Astrocyte of the spinal cord (primary cell): ENCODE data around the gene KRT23.

Experiments
- DNase-seq: peaks from one replicate; pipeline ENCODE4 v3.0.0; 2011; ENCODE audit warnings: low read depth, low spot score
- H3K4me3 ChIP-seq: 2 replicates; pipeline ENCODE4 v1.5.1; 2011; ENCODE audit warnings: low read depth, mild to moderate bottlenecking, low read length, moderate library complexity
- in situ Hi-C: cut with HindIII; loops from 2 replicates; pipeline ENCODE4 v1.10.0; 2017; ENCODE audit warnings: low sequenced_read_pairs
- TF ChIP-seq, protein P1 (sequence below): IDR thresholded peaks from 2 replicates; pipeline ENCODE4 v1.5.1; 2012; ENCODE audit warnings: low read depth, mild to moderate bottlenecking, low read length, inconsistent platforms

Gene KRT23

GRCh38 chr17:40900809-40901356, 36.6 kb downstream of the KRT23 start:
- DNase-seq = no peak
- TF ChIP-seq, protein P1, sequence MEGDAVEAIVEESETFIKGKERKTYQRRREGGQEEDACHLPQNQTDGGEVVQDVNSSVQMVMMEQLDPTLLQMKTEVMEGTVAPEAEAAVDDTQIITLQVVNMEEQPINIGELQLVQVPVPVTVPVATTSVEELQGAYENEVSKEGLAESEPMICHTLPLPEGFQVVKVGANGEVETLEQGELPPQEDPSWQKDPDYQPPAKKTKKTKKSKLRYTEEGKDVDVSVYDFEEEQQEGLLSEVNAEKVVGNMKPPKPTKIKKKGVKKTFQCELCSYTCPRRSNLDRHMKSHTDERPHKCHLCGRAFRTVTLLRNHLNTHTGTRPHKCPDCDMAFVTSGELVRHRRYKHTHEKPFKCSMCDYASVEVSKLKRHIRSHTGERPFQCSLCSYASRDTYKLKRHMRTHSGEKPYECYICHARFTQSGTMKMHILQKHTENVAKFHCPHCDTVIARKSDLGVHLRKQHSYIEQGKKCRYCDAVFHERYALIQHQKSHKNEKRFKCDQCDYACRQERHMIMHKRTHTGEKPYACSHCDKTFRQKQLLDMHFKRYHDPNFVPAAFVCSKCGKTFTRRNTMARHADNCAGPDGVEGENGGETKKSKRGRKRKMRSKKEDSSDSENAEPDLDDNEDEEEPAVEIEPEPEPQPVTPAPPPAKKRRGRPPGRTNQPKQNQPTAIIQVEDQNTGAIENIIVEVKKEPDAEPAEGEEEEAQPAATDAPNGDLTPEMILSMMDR = no peak
- no peak overlapping the region for H3K4me3 ChIP-seq
- in situ Hi-C loops = no loop called here

GRCh38 chr17:40896916-40897455, 40.5 kb downstream of the KRT23 start:
- no peak for DNase-seq
- TF ChIP-seq, protein P1 = no peak
- in situ Hi-C loops = no loop called here
- no peak overlapping the region for H3K4me3 ChIP-seq

GRCh38 chr17:40895106-40895730, 42.2 kb downstream of the KRT23 start:
- no peak for DNase-seq
- TF ChIP-seq, protein P1 = no peak
- no peak overlapping the region for H3K4me3 ChIP-seq
- in situ Hi-C loops = no loop called here

- TF ChIP-seq, protein P1 = no peak
- H3K4me3 ChIP-seq = no peak overlapping the region
- no peak for DNase-seq
- in situ Hi-C loops = no loop called here
These were observed 49.2 kb downstream of the KRT23 start for GRCh38 chr17:40888196-40888720.

DNA sequence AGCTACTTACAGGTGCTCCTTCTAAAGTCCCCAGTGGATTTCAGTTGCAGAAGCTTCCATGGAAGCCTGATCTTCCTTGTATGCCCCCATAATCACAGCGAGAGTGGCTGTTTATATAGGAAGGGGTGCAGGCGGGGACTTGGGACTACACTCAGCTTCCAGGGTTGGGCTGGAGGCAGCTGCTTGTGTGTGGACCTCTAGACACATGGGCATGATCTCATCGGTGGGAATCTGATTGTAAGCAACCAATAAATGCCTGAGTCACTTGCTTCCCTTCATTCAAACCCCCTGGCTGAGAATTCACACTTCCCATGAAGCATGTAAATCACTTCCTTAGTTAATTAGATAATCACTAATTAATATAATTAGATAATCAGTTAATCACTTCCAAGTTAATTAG, 51.4 kb downstream of the KRT23 start:
- DNase-seq = no peak
- in situ Hi-C loops = no loop called here
- TF ChIP-seq, protein P1 = no peak
- H3K4me3 ChIP-seq = no peak overlapping the region

GRCh38 chr17:40884708-40885512, 52.5 kb downstream of the KRT23 start, which contains the start of gene KRT20:
KRT20 (minus strand) TSS chr17:40885242; CDS start chr17:40885185, 57 bp downstream.
- DNase-seq = no peak
- in situ Hi-C loops = no loop called here

More at GRCh38 chr17:40884708-40885512, 52.5 kb downstream of the KRT23 start, which contains the start of gene KRT20:
- H3K4me3 ChIP-seq = no peak within 1 kb of the TSS
- TF ChIP-seq, protein P1 = no peak
